DMS79 (cell line): Measurements from ENCODE around the gene CLEC20A.

ENCODE experiments used
- DNase-seq: peaks from one replicate; lab custom pipeline; 2025; lab: John Stamatoyannopoulos, UW

CLEC20A gene

GRCh38 chr1:178470411-178470960, 26.3 kb downstream of the CLEC20A start:
- no peak for DNase-seq

GRCh38 chr1:178467837-178468236, 28.9 kb downstream of the CLEC20A start:
- DNase-seq, result no peak

DNA sequence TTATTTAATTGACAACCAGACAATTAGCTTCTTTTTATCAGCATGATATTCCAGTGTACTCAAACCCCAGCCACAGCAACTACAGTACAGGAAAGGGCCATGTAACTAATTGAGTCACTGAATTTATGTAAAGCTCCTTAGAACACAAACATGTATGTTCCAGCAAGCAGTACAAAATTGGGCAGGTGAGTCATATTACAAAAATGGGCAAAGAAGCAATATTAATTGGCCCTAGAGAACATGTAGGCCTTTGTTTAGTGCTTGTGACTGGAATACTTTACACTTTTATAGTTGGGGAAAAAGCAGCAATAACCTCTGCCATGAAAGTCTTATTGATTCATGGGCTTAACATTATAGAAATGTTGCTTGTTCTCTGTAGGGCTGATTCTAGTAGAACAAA, 31.8 kb downstream of the CLEC20A start:
- DNase-seq, result no peak

- DNase-seq, result no peak
Measured at GRCh38 chr1:178464566-178464965, 32.2 kb downstream of the CLEC20A start.

GRCh38 chr1:178464141-178464540, 32.6 kb downstream of the CLEC20A start:
- no peak for DNase-seq

- no peak for DNase-seq
Measured at GRCh38 chr1:178461701-178462100, 35.1 kb downstream of the CLEC20A start.

DNA sequence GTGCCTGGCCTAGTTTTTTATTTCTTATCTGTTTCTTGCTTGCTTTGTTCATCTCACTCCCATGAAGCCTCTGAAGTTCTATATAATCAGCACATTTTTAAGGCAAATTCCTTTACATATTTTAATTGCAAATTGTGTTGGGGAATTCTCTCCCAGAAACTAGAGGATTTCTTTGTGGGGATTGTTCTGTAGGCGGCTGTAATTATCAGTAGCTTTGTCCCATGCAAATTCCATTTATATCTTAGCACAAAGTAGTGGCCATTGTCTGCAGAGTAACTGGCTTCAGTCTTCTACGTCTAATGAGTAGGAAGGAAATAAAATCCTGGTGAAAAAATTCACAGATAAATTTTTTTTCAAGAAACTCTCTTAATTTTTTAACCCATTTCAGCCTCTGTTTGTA, 35.7 kb downstream of the CLEC20A start:
- no peak for DNase-seq

GRCh38 chr1:178458203-178458602, 38.6 kb downstream of the CLEC20A start:
- no peak for DNase-seq

GRCh38 chr1:178457651-178458050, 39.1 kb downstream of the CLEC20A start:
- peak; percentile 77 for DNase-seq

DNA sequence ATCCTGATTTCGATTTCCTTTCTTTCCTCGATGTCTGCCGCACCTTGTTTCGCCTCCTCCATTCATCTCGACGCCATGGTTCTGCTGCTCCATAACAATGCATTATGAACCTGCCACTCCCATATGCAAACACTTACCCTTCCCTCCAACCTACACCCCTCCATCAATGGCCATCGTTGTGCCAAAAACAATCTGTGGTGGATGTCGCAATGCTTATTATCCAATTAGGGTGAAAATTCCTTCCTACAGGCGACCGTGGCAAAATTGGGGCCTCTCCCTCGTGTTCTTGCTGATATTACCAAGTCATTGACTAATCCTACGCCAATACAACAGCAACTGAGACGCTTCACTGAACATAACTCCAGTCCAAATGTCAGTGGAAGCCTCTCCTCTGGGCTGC, 40.3 kb downstream of the CLEC20A start:
- no peak for DNase-seq

GRCh38 chr1:178452013-178452412, 44.8 kb downstream of the CLEC20A start:
- DNase-seq, result no peak

DNA sequence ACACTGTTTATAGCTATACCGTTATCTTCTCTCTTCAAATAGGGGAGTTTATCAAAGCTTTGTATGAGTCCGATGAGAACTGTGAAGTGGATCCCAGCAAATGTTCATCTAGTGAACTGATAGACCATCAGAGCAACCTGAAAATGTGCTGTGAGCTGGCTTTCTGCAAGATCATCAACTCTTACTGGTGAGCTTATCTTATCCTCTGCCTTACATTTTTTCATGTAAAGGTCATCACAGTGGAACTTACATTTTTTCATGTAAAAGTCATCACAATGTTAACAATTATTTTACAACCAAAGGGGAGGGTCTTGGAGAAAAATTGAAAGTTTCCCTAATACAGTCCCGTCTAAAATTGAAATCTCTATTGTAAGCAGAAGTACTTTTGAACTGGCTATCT, 45.2 kb downstream of the CLEC20A start:
- no peak for DNase-seq

DNA sequence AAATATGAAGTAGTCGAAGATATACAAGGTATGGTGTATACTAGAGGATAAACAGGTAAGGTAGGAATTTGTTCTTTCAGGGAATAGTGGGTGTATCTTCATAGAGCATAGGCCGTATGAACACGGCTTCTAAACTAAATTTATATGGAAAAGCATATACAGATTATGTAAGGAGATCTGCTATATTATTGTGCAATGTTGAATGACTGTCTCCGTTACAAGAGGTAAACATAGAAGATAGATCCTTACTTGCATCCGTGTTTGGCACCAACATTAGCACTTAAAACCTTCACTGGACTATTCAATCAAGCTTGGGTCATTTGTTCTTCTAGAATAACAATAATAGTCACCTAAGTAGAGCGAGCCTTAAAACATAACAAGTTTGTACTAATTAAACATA, 45.9 kb downstream of the CLEC20A start:
- DNase-seq, result no peak

GRCh38 chr1:178442925-178443324, 53.8 kb downstream of the CLEC20A start:
- DNase-seq, result no peak

DNA sequence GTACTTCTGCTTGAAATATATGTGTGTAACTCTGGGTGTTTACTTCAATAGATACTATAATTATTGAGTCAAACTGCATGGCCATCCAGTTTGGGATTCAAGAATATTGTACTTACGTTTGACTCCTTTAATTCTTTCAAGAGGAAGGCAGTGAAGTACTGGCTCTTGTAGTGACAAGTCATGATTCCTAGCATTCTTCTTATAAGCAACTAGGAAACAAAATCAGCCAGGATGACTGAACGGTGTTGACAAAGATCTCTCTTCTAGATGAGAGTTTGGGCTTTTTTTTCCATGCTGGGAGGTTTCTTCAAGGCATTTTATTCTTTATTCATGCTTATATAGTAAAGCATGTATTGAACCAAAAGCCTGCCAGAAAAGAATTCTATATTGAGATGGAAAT, 58.3 kb downstream of the CLEC20A start:
- no peak for DNase-seq

GRCh38 chr1:178436899-178437298, 59.9 kb downstream of the CLEC20A start:
- DNase-seq, result no peak

GRCh38 chr1:178434899-178435435, 61.8 kb downstream of the CLEC20A start:
- no peak for DNase-seq

- DNase-seq, result no peak
Measured at GRCh38 chr1:178434360-178434759, 62.4 kb downstream of the CLEC20A start.
